ENCODE measurements around the gene TRAPPC8.
"Not testable (repeated sequence)": the region's sequence is repeated elsewhere in the genome, so short reads cannot be mapped to it uniquely, and the experiment has no call there.

TRAPPC8 gene

GRCh38 chr18:31942999-31943877 lies at the start of gene TRAPPC8:
Gene TRAPPC8, minus strand, starts transcription at chr18:31943128. Its CDS starts 364 bp downstream, at chr18:31942764.
- DNase-seq (ENCODE audit: low read depth), result peak; percentile 85

GRCh38 chr18:31990823-31991222 lies 47.9 kb upstream of the TRAPPC8 start:
- no peak for DNase-seq (ENCODE audit: low read depth)

GRCh38 chr18:31983976-31984375 lies 41.0 kb upstream of the TRAPPC8 start:
- no peak for DNase-seq (ENCODE audit: low read depth)

GRCh38 chr18:31983020-31983419 lies 40.1 kb upstream of the TRAPPC8 start:
- no peak for DNase-seq (ENCODE audit: low read depth)

GRCh38 chr18:31980863-31981262 lies 37.9 kb upstream of the TRAPPC8 start:
- DNase-seq (ENCODE audit: low read depth), result no peak

- DNase-seq (ENCODE audit: low read depth), result no peak
Measured at GRCh38 chr18:31979714-31980113, 36.8 kb upstream of the TRAPPC8 start.

- DNase-seq (ENCODE audit: low read depth), result no peak
Measured at GRCh38 chr18:31978616-31979015, 35.7 kb upstream of the TRAPPC8 start.

- no peak for DNase-seq (ENCODE audit: low read depth)
Measured at GRCh38 chr18:31977270-31977872, 34.4 kb upstream of the TRAPPC8 start.

- DNase-seq (ENCODE audit: low read depth), result no peak
Measured at GRCh38 chr18:31976242-31976641, 33.3 kb upstream of the TRAPPC8 start.

- no peak for DNase-seq (ENCODE audit: low read depth)
Measured at GRCh38 chr18:31973929-31974546, 31.1 kb upstream of the TRAPPC8 start.

- no peak for DNase-seq (ENCODE audit: low read depth)
Measured at GRCh38 chr18:31970617-31971016, 27.7 kb upstream of the TRAPPC8 start.

GRCh38 chr18:31965316-31965970 lies 22.5 kb upstream of the TRAPPC8 start:
- DNase-seq (ENCODE audit: low read depth), result no peak

GRCh38 chr18:31957728-31958127 lies 14.8 kb upstream of the TRAPPC8 start:
- DNase-seq (ENCODE audit: low read depth), result no peak

GRCh38 chr18:31954349-31954748 lies 11.4 kb upstream of the TRAPPC8 start:
- DNase-seq (ENCODE audit: low read depth), result no peak

- not testable (repeated sequence) for DNase-seq (ENCODE audit: low read depth)
Measured at GRCh38 chr18:31953699-31954098, 10.8 kb upstream of the TRAPPC8 start.

- no peak for DNase-seq (ENCODE audit: low read depth)
Measured at GRCh38 chr18:31952223-31952622, 9.3 kb upstream of the TRAPPC8 start.

- no peak for DNase-seq (ENCODE audit: low read depth)
Measured at GRCh38 chr18:31950583-31950982, 7.7 kb upstream of the TRAPPC8 start.

GRCh38 chr18:31948349-31948748 lies 5.4 kb upstream of the TRAPPC8 start:
- not testable (repeated sequence) for DNase-seq (ENCODE audit: low read depth)

GRCh38 chr18:31946305-31947046 lies 3.5 kb upstream of the TRAPPC8 start:
- no peak for DNase-seq (ENCODE audit: low read depth)

- DNase-seq (ENCODE audit: low read depth), result no peak
Measured at GRCh38 chr18:31943878-31944816, 1.2 kb upstream of the TRAPPC8 start.

Measured in activated T-helper 9 cell treated with anti-CD3 and anti-CD28 coated beads, Interleukin-2, amount 50 U/mL, for 16 hours (primary cell).